B cell (primary cell): ENCODE data around the gene REST. TPM values are rescaled to one million over a fixed set of nuclear protein-coding genes. Genes with fewer than 3 reads are reported as not detected.
"Not testable (repeated sequence)": the region's sequence is repeated elsewhere in the genome, so short reads cannot be mapped to it uniquely, and the experiment has no call there.

Experiments
- ATAC-seq: fragments of 200-7000 bp; cut with Tn5 transposase; one replicate; pipeline ENCODE4 v1.10.0; 2021; ENCODE audit warnings: low read depth, mild to moderate bottlenecking, moderate number of reproducible peaks, moderate library complexity
- CTCF ChIA-PET: fragments of 350-600 bp; sonication (Branson Sonifier 250); formaldehyde crosslinking; loops from one replicate; lab custom pipeline; 2021; ENCODE audit warnings: antibody characterized with exemption, inconsistent platforms; lab: Charles Lee
- POLR2A ChIA-PET: fragments of 350-600 bp; sonication (Branson Sonifier 250); formaldehyde crosslinking; loops from one replicate; lab custom pipeline; 2021; ENCODE audit warnings: antibody characterized with exemption; lab: Charles Lee
- DNase-seq: peaks from one replicate; pipeline ENCODE4 v3.0.0; 2013
- H2AFZ ChIP-seq: 2 replicates; pipeline ENCODE4 v1.6.1; 2012; ENCODE audit warnings: mild to moderate bottlenecking, low read depth, low read length; ENCODE audit not compliant: insufficient read depth, poor library complexity, severe bottlenecking
- H3K27ac ChIP-seq, 2 donors: 1 replicate in 1 of 2; 2 replicates in 1 of 2; pipeline ENCODE4 v1.5.1; 2012 to 2013; ENCODE audit warnings: low read length in 2 of 2, mild to moderate bottlenecking in 2 of 2, moderate library complexity in 1 of 2
- H3K27me3 ChIP-seq, 4 experiments: fragments of 200-600 bp in 1 of 4; sonication (generic) in 1 of 4; replicated peaks in 1 of 4; 1 replicate in 2 of 4; 2 replicates in 2 of 4; pipeline versions ENCODE4 v1.6.1 to v1.7.0; 2013 to 2016; ENCODE audit warnings: low read length in 3 of 4, mild to moderate bottlenecking in 2 of 4, mixed read lengths in 1 of 4, moderate library complexity in 1 of 4; ENCODE audit not compliant: insufficient read depth in 4 of 4, control insufficient read depth in 3 of 4; ENCODE audit errors: control extremely low read depth in 1 of 4
- H3K36me3 ChIP-seq, 2 experiments: replicated peaks in 1 of 2; 1 replicate in 1 of 2; 2 replicates in 1 of 2; pipeline versions ENCODE4 v1.6.1 to v1.7.1; 2013; ENCODE audit warnings: low read length in 1 of 2; ENCODE audit not compliant: insufficient read depth in 2 of 2, control insufficient read depth in 1 of 2; ENCODE audit errors: control extremely low read depth in 1 of 2, extremely low read depth in 1 of 2
- H3K4me1 ChIP-seq, 2 donors: fragments of 200-600 bp in 1 of 2; sonication (generic) in 1 of 2; 1 replicate in 1 of 2; 2 replicates in 1 of 2; pipeline versions ENCODE4 v1.5.1 to v1.6.1; 2013 to 2017; ENCODE audit warnings: low read length in 2 of 2; ENCODE audit not compliant: control insufficient read depth in 2 of 2, insufficient read depth in 2 of 2
- H3K4me2 ChIP-seq: replicated peaks from 2 replicates; pipeline ENCODE3; 2012; ENCODE audit warnings: mild to moderate bottlenecking, low read depth, low read length; ENCODE audit not compliant: poor library complexity, severe bottlenecking
- H3K4me3 ChIP-seq, 5 experiments: fragments of 200-600 bp in 1 of 5; sonication (generic) in 1 of 5; 1 replicate in 3 of 5; 2 replicates in 2 of 5; pipeline versions ENCODE4 v1.5.1 to v1.7.0; 2011 to 2016; ENCODE audit warnings: low read length in 4 of 5, mild to moderate bottlenecking in 4 of 5, low read depth in 2 of 5, control low read depth in 1 of 5, moderate library complexity in 1 of 5; ENCODE audit not compliant: insufficient read depth in 1 of 5; ENCODE audit errors: control extremely low read depth in 1 of 5, extremely low read depth in 1 of 5
- H3K79me2 ChIP-seq: fragments of 200-600 bp; sonication (generic); one replicate; pipeline ENCODE4 v1.6.0; 2016; ENCODE audit warnings: low read length; ENCODE audit not compliant: control insufficient read depth, insufficient read depth
- H3K9ac ChIP-seq: fragments of 200-600 bp; sonication (generic); 2 replicates; pipeline ENCODE4 v1.6.1; 2017; ENCODE audit warnings: mild to moderate bottlenecking, low read length, moderate library complexity
- H3K9me3 ChIP-seq, 3 donors: one replicate each; pipeline versions ENCODE4 v1.6.1 to v1.7.1; 2013; ENCODE audit warnings: low read length in 2 of 3; ENCODE audit not compliant: control insufficient read depth in 2 of 3, insufficient read depth in 1 of 3; ENCODE audit errors: control extremely low read depth in 1 of 3
- H4K20me1 ChIP-seq: 2 replicates; pipeline ENCODE4 v1.6.0; 2012; ENCODE audit warnings: mild to moderate bottlenecking, low read length; ENCODE audit not compliant: insufficient read depth, control insufficient read depth, poor library complexity, severe bottlenecking
- H3K27ac Mint-ChIP-seq: one replicate; pipeline ENCODE4 v1.8.0; 2021; ENCODE audit warnings: mixed read lengths
- H3K27me3 Mint-ChIP-seq: one replicate; pipeline ENCODE4 v1.8.0; 2021; ENCODE audit warnings: mixed read lengths
- H3K4me1 Mint-ChIP-seq: one replicate; pipeline ENCODE4 v1.8.0; 2021; ENCODE audit warnings: mixed read lengths
- H3K4me3 Mint-ChIP-seq: one replicate; pipeline ENCODE4 v1.8.0; 2021; ENCODE audit warnings: mixed read lengths
- H3K9me3 Mint-ChIP-seq: one replicate; pipeline ENCODE4 v1.8.0; 2022; ENCODE audit warnings: mixed read lengths; ENCODE audit not compliant: insufficient read depth
- EZH2 ChIP-seq: IDR thresholded peaks from 2 replicates; pipeline ENCODE4 v1.6.1; 2012; ENCODE audit warnings: borderline replicate concordance, low read depth, mild to moderate bottlenecking, moderate library complexity, low read length; ENCODE audit not compliant: insufficient read depth, poor library complexity, severe bottlenecking
- WGBS: methylation state at CpG from one replicate; pipeline ENCODE4 v1.1.5; 2013; ENCODE audit warnings: missing lambda C conversion rate; ENCODE audit not compliant: insufficient coverage; 5-methylcytosine and 5-hydroxymethylcytosine counted together
- intact Hi-C: fragments of 100-400 bp; cut with micrococcal nuclease; formaldehyde crosslinking; loops from one replicate; pipeline ENCODE4 v1.10.0; 2022
- polyA plus RNA-seq: library from polyadenylated mRNA; depleted of rRNA; stranded (reverse); fragments of >200 nt; gene quantifications from 2 replicates; pipeline ENCODE4 v1.2.3, GENCODE V29; 2012
- total RNA-seq, 2 donors: library from RNA; stranded (reverse); fragments of 120-200 nt in 1 of 2; gene quantifications; 1 replicate in 1 of 2; 2 replicates in 1 of 2; pipeline versions ENCODE4 v1.2.3 to v1.2.4, GENCODE V29; 2013 to 2022
- TF ChIP-seq, protein P1 (sequence below): fragments of 200-600 bp; IDR thresholded peaks from one replicate; pipeline ENCODE4 v1.8.0; 2022; ENCODE audit warnings: antibody characterized with exemption, mild to moderate bottlenecking

REST gene
- total and polyA plus RNA-seq, 2 donors (not counting 1 experiment from before 2014, with no cell fraction given) = 6.2 to 59.4 TPM

DNA sequence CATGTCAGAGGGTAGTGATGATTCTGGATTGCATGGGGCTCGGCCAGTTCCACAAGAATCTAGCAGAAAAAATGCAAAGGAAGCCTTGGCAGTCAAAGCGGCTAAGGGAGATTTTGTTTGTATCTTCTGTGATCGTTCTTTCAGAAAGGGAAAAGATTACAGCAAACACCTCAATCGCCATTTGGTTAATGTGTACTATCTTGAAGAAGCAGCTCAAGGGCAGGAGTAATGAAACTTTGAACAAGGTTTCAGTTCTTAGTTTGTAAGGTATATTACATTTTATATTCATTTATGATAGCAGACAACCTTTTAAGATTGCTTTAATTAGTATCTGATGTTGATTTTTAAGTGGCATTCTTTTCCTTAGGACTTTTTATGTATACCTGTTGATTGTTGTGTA lies 24.2 kb downstream of the REST start:
- Mint-ChIP-seq H3K27me3 (no peaks in the 10 kb centered on the region), H3K9me3 (no peaks in the 10 kb centered on the region), H3K4me3 (no peak overlapping the region), H3K4me1 (peaks cover 2% of the 10 kb centered on the region), H3K27ac (no peak overlapping the region)
- Histone ChIP-seq H3K4me2 (no peak overlapping the region), H3K79me2 (peaks cover 42% of the 10 kb centered on the region), H4K20me1 (peaks cover 16% of the 10 kb centered on the region), H3K4me1 (no peaks in the 10 kb centered on the region), H3K27me3 (no peaks in the 10 kb centered on the region), H3K9me3 (no peaks in the 10 kb centered on the region), H3K36me3 (peaks cover 2 to 40% of the 10 kb centered on the region in 2 experiments), H3K9ac (no peak overlapping the region), H2AFZ (no peak overlapping the region), H3K4me3 (no peak overlapping the region), H3K27ac (no peak overlapping the region)
- DNase-seq (no peak), ATAC-seq (no peak)
- intact Hi-C loops = no loop called here
- ChIA-PET POLR2A (no interaction called here), CTCF (no interaction called here)
- WGBS = 89% methylated on average over 1 of the region's 4 CpGs
- TF ChIP-seq, protein P1, sequence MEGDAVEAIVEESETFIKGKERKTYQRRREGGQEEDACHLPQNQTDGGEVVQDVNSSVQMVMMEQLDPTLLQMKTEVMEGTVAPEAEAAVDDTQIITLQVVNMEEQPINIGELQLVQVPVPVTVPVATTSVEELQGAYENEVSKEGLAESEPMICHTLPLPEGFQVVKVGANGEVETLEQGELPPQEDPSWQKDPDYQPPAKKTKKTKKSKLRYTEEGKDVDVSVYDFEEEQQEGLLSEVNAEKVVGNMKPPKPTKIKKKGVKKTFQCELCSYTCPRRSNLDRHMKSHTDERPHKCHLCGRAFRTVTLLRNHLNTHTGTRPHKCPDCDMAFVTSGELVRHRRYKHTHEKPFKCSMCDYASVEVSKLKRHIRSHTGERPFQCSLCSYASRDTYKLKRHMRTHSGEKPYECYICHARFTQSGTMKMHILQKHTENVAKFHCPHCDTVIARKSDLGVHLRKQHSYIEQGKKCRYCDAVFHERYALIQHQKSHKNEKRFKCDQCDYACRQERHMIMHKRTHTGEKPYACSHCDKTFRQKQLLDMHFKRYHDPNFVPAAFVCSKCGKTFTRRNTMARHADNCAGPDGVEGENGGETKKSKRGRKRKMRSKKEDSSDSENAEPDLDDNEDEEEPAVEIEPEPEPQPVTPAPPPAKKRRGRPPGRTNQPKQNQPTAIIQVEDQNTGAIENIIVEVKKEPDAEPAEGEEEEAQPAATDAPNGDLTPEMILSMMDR = no peak
- TF ChIP-seq EZH2 = no peak

- no peaks in the 10 kb centered on the region for H4K20me1 ChIP-seq
- H3K79me2 ChIP-seq = peaks cover 4% of the 10 kb centered on the region
- H3K4me3 ChIP-seq = no peak overlapping the region
- ATAC-seq = no peak
- DNase-seq = no peak
- Mint-ChIP-seq H3K9me3 (no peaks in the 10 kb centered on the region), H3K27me3 (no peaks in the 10 kb centered on the region), H3K27ac (no peak overlapping the region), H3K4me3 (no peak overlapping the region), H3K4me1 (no peaks in the 10 kb centered on the region)
- ChIA-PET POLR2A (interaction anchor here (0.7 kb wide), 1 partner anchor 25 kb away, joined by 3 read pairs; no protein-coding TSS in a partner anchor), CTCF (no interaction called here)
- H2AFZ ChIP-seq = no peak overlapping the region
- H3K36me3 ChIP-seq = peaks cover 5 to 16% of the 10 kb centered on the region in 2 experiments
- TF ChIP-seq EZH2 = no peak
- TF ChIP-seq, protein P1 = no peak
- intact Hi-C loops = no loop called here
- no peak overlapping the region for H3K4me2 ChIP-seq
- H3K9ac ChIP-seq = no peak overlapping the region
- no peaks in the 10 kb centered on the region for H3K27me3 ChIP-seq
- WGBS = 97% methylated on average over 2 of the region's 6 CpGs
- no peaks in the 10 kb centered on the region for H3K4me1 ChIP-seq
- no peaks in the 10 kb centered on the region for H3K9me3 ChIP-seq
- H3K27ac ChIP-seq = no peak overlapping the region
These were observed 29.6 kb downstream of the REST start for GRCh38 chr4:56937262-56937661.

DNA sequence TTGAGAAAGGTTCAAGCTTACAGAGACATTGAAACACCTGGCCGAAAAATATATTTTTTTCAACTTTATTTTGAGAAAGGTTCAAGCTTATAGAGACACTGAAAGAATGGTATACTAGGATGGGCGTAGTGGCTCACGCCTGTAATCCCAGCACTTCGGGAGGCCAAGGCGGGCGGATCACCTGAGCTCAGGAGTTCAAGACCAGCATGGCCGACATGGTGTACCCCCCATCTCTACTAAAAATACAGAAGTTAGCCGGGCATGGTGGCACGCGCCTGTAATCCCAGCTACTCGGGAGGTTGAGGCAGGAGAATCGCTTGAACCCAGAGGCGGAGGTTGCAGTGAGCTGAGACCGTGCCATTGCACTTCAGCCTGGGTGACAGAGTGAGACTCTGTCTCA lies 32.1 kb downstream of the REST start:
- H3K4me2 ChIP-seq, H3K79me2 ChIP-seq, H3K9ac ChIP-seq, H3K4me1 Mint-ChIP-seq, intact Hi-C loops, H3K27me3 ChIP-seq, H3K36me3 ChIP-seq, H3K27ac Mint-ChIP-seq, H3K4me3 ChIP-seq, H3K4me3 Mint-ChIP-seq, H3K4me1 ChIP-seq, H3K27ac ChIP-seq, H2AFZ ChIP-seq, CTCF ChIA-PET, H3K9me3 Mint-ChIP-seq, POLR2A ChIA-PET, H3K27me3 Mint-ChIP-seq, H3K9me3 ChIP-seq, DNase-seq, H4K20me1 ChIP-seq, ATAC-seq: not testable (repeated sequence)
- WGBS = 99% methylated on average over 8 of the region's 14 CpGs
